Activated CD4-positive, alpha-beta T cell treated with anti-CD3 and anti-CD28 coated beads, Interleukin-2, amount 50 U/mL, for 4 hours (primary cell): ENCODE data around the gene AQP1.

Experiments
- DNase-seq, 2 experiments: peaks; one replicate each; pipeline ENCODE4 v3.0.0-alpha.2; 2020

AQP1 gene

GRCh38 chr7:30938435-30939316 is 27.0 kb downstream of the AQP1 start:
- peak; percentile 40 to 46 for DNase-seq

GRCh38 chr7:30941582-30942323 is 30.1 kb downstream of the AQP1 start:
- DNase-seq, result no peak

- no peak for DNase-seq
These were observed 38.5 kb downstream of the AQP1 start for GRCh38 chr7:30950197-30950596.

GRCh38 chr7:30954914-30955313 is 43.3 kb downstream of the AQP1 start:
- DNase-seq, result no peak

- DNase-seq, result no peak
These were observed 45.1 kb downstream of the AQP1 start for GRCh38 chr7:30956704-30957103.

- DNase-seq, result no peak
These were observed 52.2 kb downstream of the AQP1 start, which contains the start of gene GHRHR for GRCh38 chr7:30963842-30964241. TSS of gene GHRHR (plus strand) at chr7:30963953. CDS start at chr7:30964069, 116 bp downstream.

GRCh38 chr7:30965372-30965771 is 53.7 kb downstream of the AQP1 start:
- DNase-seq, result no peak

GRCh38 chr7:30965883-30966282 is 54.2 kb downstream of the AQP1 start:
- no peak for DNase-seq

GRCh38 chr7:30968294-30968693 is 56.6 kb downstream of the AQP1 start:
- DNase-seq, result no peak

- no peak for DNase-seq
These were observed 57.3 kb downstream of the AQP1 start for GRCh38 chr7:30968747-30969603.

- no peak for DNase-seq
These were observed 57.9 kb downstream of the AQP1 start for GRCh38 chr7:30969604-30969970.

- no peak for DNase-seq
These were observed 58.4 kb downstream of the AQP1 start for GRCh38 chr7:30970074-30970473.

- DNase-seq, result no peak
These were observed 59.0 kb downstream of the AQP1 start for GRCh38 chr7:30970594-30971094.

- DNase-seq, result no peak
These were observed 59.8 kb downstream of the AQP1 start for GRCh38 chr7:30971440-30971839.

- no peak for DNase-seq
These were observed 60.3 kb downstream of the AQP1 start for GRCh38 chr7:30971840-30972563.

- DNase-seq, result no peak
These were observed 61.6 kb downstream of the AQP1 start for GRCh38 chr7:30973292-30973691.

GRCh38 chr7:30973791-30974604 is 62.3 kb downstream of the AQP1 start:
- no peak for DNase-seq

- DNase-seq, result no peak
These were observed 63.1 kb downstream of the AQP1 start for GRCh38 chr7:30974605-30975255.
